NT2/D1 (cell line): ENCODE measurements around the gene GHITM.
"Not testable (repeated sequence)": the region's sequence is repeated elsewhere in the genome, so short reads cannot be mapped to it uniquely, and the experiment has no call there.

ENCODE experiments used
- SUZ12 ChIP-seq: IDR thresholded peaks from 2 replicates; pipeline ENCODE4 v1.6.1; 2011; ENCODE audit not compliant: insufficient read length, insufficient read depth; ENCODE audit errors: extremely low read depth
- YY1 ChIP-seq: IDR thresholded peaks from 2 replicates; pipeline ENCODE4 v1.6.1; 2011; ENCODE audit not compliant: insufficient read length, insufficient read depth
- ZNF274 ChIP-seq: IDR thresholded peaks from 2 replicates; pipeline ENCODE4 v1.6.1; 2011; ENCODE audit warnings: mild to moderate bottlenecking, low read depth, low read length

GRCh38 chr10:84125910-84126784, 13.2 kb upstream of the GHITM start:
- not testable (repeated sequence) for TF ChIP-seq ZNF274, YY1, SUZ12
